Tibial nerve (tissue), 4 donors: ENCODE measurements around the gene RUSF1. TPM values are rescaled to one million over a fixed set of nuclear protein-coding genes. Genes with fewer than 3 reads are reported as not detected.

Experiments
- DNase-seq, 2 donors: peaks; one replicate each; pipeline ENCODE4 v3.0.0-alpha.2; 2019; ENCODE audit warnings: low spot score in 2 of 2
- H3K27ac ChIP-seq, 4 donors: fragments of 200-600 bp; sonication (generic) in 3 of 4; one replicate each; pipeline ENCODE4 v1.5.1; 2017 to 2019; ENCODE audit warnings: mild to moderate bottlenecking in 1 of 4
- H3K27me3 ChIP-seq, 2 donors: fragments of 200-600 bp; sonication (generic) in 1 of 2; one replicate each; pipeline versions ENCODE4 v1.5.1 to v1.6.0; 2017 to 2019
- H3K36me3 ChIP-seq, 3 donors: fragments of 200-600 bp; sonication (generic); one replicate each; pipeline ENCODE4 v1.5.1; 2018 to 2019
- H3K4me1 ChIP-seq, 4 donors: fragments of 200-600 bp; sonication (generic) in 3 of 4; one replicate each; pipeline ENCODE4 v1.5.1; 2017 to 2019
- H3K4me3 ChIP-seq, 4 donors: fragments of 200-600 bp; sonication (generic) in 3 of 4; one replicate each; pipeline ENCODE4 v1.5.1; 2017 to 2019; ENCODE audit warnings: mild to moderate bottlenecking in 1 of 4, moderate library complexity in 1 of 4
- H3K9me3 ChIP-seq, 4 donors: fragments of 200-600 bp; sonication (generic) in 3 of 4; one replicate each; pipeline ENCODE4 v1.5.1; 2017 to 2019
- CTCF ChIP-seq, 5 experiments: fragments of 200-600 bp in 3 of 5; fragments of 450-650 bp in 2 of 5; sonication (generic) in 3 of 5; IDR thresholded peaks; one replicate each; pipeline ENCODE4 v1.5.1; 2016 to 2019; ENCODE audit warnings: antibody characterized with exemption in 5 of 5, mild to moderate bottlenecking in 3 of 5, moderate library complexity in 2 of 5
- EP300 ChIP-seq, 2 donors: sonication (generic); formaldehyde crosslinking; IDR thresholded peaks; one replicate each; pipeline ENCODE4 v1.6.1; 2017; ENCODE audit warnings: antibody characterized with exemption in 2 of 2, mild to moderate bottlenecking in 1 of 2
- POLR2A ChIP-seq, 2 donors: fragments of 450-650 bp; IDR thresholded peaks; one replicate each; pipeline ENCODE4 v1.6.1; 2017; ENCODE audit warnings: antibody characterized with exemption in 2 of 2, mild to moderate bottlenecking in 2 of 2, moderate library complexity in 2 of 2
- WGBS, 2 donors: methylation state at CpG; one replicate each; pipeline ENCODE4 v1.1.5; 2018; 5-methylcytosine and 5-hydroxymethylcytosine counted together
- total RNA-seq, 4 donors: library from RNA; depleted of rRNA; stranded (reverse); fragments of >200 nt; gene quantifications; one replicate each; pipeline ENCODE4 v1.1.0, GENCODE V29; 2016

The RUSF1 gene
- total RNA-seq, 4 donors from 2014 or later, result 71.7 to 118 (median 93.5) TPM

- 0 to 10% methylated on average over 8 to 56 of the region's 60 CpGs for WGBS, 2 donors
- peak overlapping the region; percentile 32 to 81 (median 60) for H3K4me3 ChIP-seq
- peaks cover 0 to 32% (median 4%) of the 10 kb centered on the region in 3 donors for H3K36me3 ChIP-seq
- H3K27ac ChIP-seq, result no peak overlapping the region
- H3K4me1 ChIP-seq, result peaks cover 0 to 26% (median 16%) of the 10 kb centered on the region in 4 donors
- H3K27me3 ChIP-seq, result no peaks in the 10 kb centered on the region
- H3K9me3 ChIP-seq, result no peaks in the 10 kb centered on the region
- no peak for DNase-seq
- TF ChIP-seq EP300 (IDR thresholded peaks at IDR 0.05), result no peak
- no peak for TF ChIP-seq POLR2A (IDR thresholded peaks at IDR 0.05)
- no peak for TF ChIP-seq CTCF (IDR thresholded peaks at IDR 0.05)
Observed at GRCh38 chr16:31487720-31488467, 20.3 kb downstream of the RUSF1 start.

DNA sequence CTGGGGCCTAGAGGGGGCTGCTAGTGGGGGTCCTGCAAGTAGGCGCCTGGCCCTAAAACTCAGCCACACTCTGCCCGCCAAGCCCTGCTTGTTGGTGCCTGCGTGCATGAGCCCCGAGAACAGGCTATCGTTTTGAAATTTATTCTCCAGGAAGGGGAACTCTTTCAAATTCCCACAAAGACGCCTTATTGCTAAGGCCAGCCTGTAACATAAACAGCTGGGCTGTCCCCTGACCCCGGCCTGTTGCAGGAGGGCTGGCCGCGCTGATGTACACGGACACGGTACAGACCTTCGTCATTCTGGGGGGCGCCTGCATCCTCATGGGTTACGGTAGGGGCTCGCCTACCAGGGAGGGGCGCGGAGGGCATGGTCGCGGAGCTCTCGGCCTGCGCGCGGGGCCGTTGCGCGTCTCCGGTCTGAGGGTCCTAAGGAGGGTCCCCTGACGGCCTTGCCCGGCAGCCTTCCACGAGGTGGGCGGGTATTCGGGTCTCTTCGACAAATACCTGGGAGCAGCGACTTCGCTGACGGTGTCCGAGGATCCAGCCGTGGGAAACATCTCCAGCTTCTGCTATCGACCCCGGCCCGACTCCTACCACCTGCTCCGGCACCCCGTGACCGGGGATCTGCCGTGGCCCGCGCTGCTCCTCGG lies 21.0 kb downstream of the RUSF1 start:
- Histone ChIP-seq H3K9me3 (no peaks in the 10 kb centered on the region), H3K4me3 (peak overlapping the region; percentile 32 to 81 (median 60)), H3K4me1 (peaks cover 0 to 26% (median 16%) of the 10 kb centered on the region in 4 donors), H3K27me3 (no peaks in the 10 kb centered on the region), H3K36me3 (peaks cover 0 to 25% (median 4%) of the 10 kb centered on the region in 3 donors), H3K27ac (no peak overlapping the region)
- WGBS, 2 donors, result 6 to 9% methylated on average over 37 to 46 of the region's 48 CpGs
- DNase-seq, result no peak
- TF ChIP-seq POLR2A (IDR thresholded peaks at IDR 0.05) (no peak), EP300 (IDR thresholded peaks at IDR 0.05) (no peak), CTCF (IDR thresholded peaks at IDR 0.05) (no peak)

GRCh38 chr16:31486045-31486444 lies 22.1 kb downstream of the RUSF1 start:
- H3K4me1 ChIP-seq, result peaks cover 0 to 26% (median 16%) of the 10 kb centered on the region in 4 donors
- TF ChIP-seq EP300 (IDR thresholded peaks at IDR 0.05), result no peak
- TF ChIP-seq POLR2A (IDR thresholded peaks at IDR 0.05), result no peak
- no peak for TF ChIP-seq CTCF (IDR thresholded peaks at IDR 0.05)
- H3K4me3 ChIP-seq, result no peak overlapping the region
- H3K27ac ChIP-seq, result no peak overlapping the region
- H3K9me3 ChIP-seq, result no peaks in the 10 kb centered on the region
- peaks cover 0 to 15% (median 0%) of the 10 kb centered on the region in 3 donors for H3K36me3 ChIP-seq
- WGBS, 2 donors, result 97 to 100% methylated on average over 4 to 5 of the region's 5 CpGs
- no peaks in the 10 kb centered on the region for H3K27me3 ChIP-seq
- no peak for DNase-seq

DNA sequence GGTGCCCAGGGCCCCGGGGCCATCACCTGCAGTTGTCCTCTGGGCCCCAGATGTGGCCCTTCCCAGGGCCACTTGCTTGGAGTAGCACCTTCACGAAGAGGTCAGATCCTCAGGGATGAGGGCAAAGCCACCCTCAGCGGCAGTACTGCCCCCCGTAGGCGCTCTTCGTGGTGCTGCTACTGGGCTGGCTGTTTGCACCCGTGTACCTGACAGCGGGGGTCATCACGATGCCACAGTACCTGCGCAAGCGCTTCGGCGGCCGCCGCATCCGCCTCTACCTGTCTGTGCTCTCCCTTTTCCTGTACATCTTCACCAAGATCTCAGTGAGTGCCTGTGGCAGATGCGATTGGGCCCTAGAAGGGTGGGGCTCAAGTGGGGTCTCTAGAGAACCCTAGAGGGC lies 22.6 kb downstream of the RUSF1 start:
- no peaks in the 10 kb centered on the region for H3K9me3 ChIP-seq
- TF ChIP-seq EP300 (IDR thresholded peaks at IDR 0.05), result no peak
- TF ChIP-seq POLR2A (IDR thresholded peaks at IDR 0.05), result no peak
- no peak for TF ChIP-seq CTCF (IDR thresholded peaks at IDR 0.05)
- no peaks in the 10 kb centered on the region for H3K27me3 ChIP-seq
- no peak overlapping the region for H3K4me3 ChIP-seq
- no peak overlapping the region for H3K27ac ChIP-seq
- no peak for DNase-seq
- WGBS, 2 donors, result 91 to 96% methylated on average over 15 to 17 of the region's 17 CpGs
- peaks cover 0 to 10% (median 0%) of the 10 kb centered on the region in 3 donors for H3K36me3 ChIP-seq
- H3K4me1 ChIP-seq, result peaks cover 0 to 29% (median 16%) of the 10 kb centered on the region in 4 donors
